Measurements from ENCODE around the gene EPB41L3.

Gene EPB41L3

GRCh38 chr18:5398269-5398668 lies 145.5 kb downstream of the EPB41L3 start:
- DNase-seq = no peak

- DNase-seq = no peak
These were observed 146.7 kb downstream of the EPB41L3 start for GRCh38 chr18:5397102-5397501.

GRCh38 chr18:5395860-5396448 lies 147.8 kb downstream of the EPB41L3 start:
- no peak for DNase-seq

- no peak for DNase-seq
These were observed 150.0 kb downstream of the EPB41L3 start for GRCh38 chr18:5393779-5394178.

GRCh38 chr18:5391409-5391808 lies 152.4 kb downstream of the EPB41L3 start:
- DNase-seq = no peak

GRCh38 chr18:5389356-5389755 lies 154.4 kb downstream of the EPB41L3 start:
- DNase-seq = peak; percentile 56

- DNase-seq = peak; percentile 46
These were observed 154.9 kb downstream of the EPB41L3 start for GRCh38 chr18:5388896-5389295.

- DNase-seq = no peak
These were observed 163.2 kb downstream of the EPB41L3 start for GRCh38 chr18:5380586-5380985.

GRCh38 chr18:5376986-5377385 lies 166.8 kb downstream of the EPB41L3 start:
- no peak for DNase-seq

GRCh38 chr18:5370332-5370731 lies 173.5 kb downstream of the EPB41L3 start:
- no peak for DNase-seq

- DNase-seq = no peak
These were observed 174.3 kb downstream of the EPB41L3 start for GRCh38 chr18:5369513-5369912.

GRCh38 chr18:5365443-5365842 lies 178.4 kb downstream of the EPB41L3 start:
- no peak for DNase-seq

- DNase-seq = no peak
These were observed 193.2 kb downstream of the EPB41L3 start for GRCh38 chr18:5350636-5351035.

All from DMS79 (cell line).